Measurements from ENCODE around the gene DLGAP3. TPM values are rescaled to one million over a fixed set of nuclear protein-coding genes. Genes with fewer than 3 reads are reported as not detected.
"Not testable (repeated sequence)": the region's sequence is repeated elsewhere in the genome, so short reads cannot be mapped to it uniquely, and the experiment has no call there.

The DLGAP3 gene
- total RNA-seq, 2 experiments from 2014 or later: 0.45 to 0.55 TPM

GRCh38 chr1:34818862-34819261 lies 110.6 kb downstream of the DLGAP3 start:
- POLR2A ChIA-PET; DNase-seq; H3K4me3 Mint-ChIP-seq; H3K27me3 Mint-ChIP-seq; H3K27ac Mint-ChIP-seq; H3K9me3 Mint-ChIP-seq; H3K4me1 Mint-ChIP-seq; ATAC-seq (ENCODE audit: low read depth); H3K36me3 Mint-ChIP-seq: not testable (repeated sequence)

GRCh38 chr1:34816778-34817177 lies 112.7 kb downstream of the DLGAP3 start:
- Mint-ChIP-seq H3K36me3 (peaks cover 3% of the 10 kb centered on the region), H3K4me1 (peaks cover 2% of the 10 kb centered on the region), H3K27me3 (peaks cover 1% of the 10 kb centered on the region), H3K4me3 (no peak overlapping the region), H3K27ac (no peak overlapping the region), H3K9me3 (no peaks in the 10 kb centered on the region)
- DNase-seq (no peak), ATAC-seq (ENCODE audit: low read depth) (no peak)
- POLR2A ChIA-PET: no interaction called here

DNA sequence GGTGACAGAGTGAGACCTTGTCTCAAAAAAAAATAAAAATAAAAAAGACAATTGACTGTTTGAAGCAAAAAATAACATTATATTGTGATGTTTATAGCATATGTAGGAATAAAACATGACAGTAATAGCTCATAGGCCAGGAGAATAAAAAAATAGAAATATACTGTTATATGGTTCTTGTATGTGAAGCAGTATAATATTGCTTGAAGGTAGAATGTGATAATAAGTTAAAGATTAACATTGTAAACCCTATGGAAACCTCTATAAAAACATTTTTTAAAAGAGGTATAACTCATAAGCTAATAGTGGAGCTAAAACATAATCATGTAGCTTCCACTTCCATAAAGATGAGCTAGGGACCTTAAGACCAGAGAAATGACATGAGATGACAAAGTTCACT lies 113.1 kb downstream of the DLGAP3 start:
- H3K27ac Mint-ChIP-seq: no peak overlapping the region
- POLR2A ChIA-PET: no interaction called here
- no peaks in the 10 kb centered on the region for H3K9me3 Mint-ChIP-seq
- DNase-seq (no peak), ATAC-seq (ENCODE audit: low read depth) (no peak)
- H3K36me3 Mint-ChIP-seq: peaks cover 3% of the 10 kb centered on the region
- no peak overlapping the region for H3K4me3 Mint-ChIP-seq
- H3K4me1 Mint-ChIP-seq: peaks cover 2% of the 10 kb centered on the region
- H3K27me3 Mint-ChIP-seq: peaks cover 1% of the 10 kb centered on the region

Other genes with a start within 250 kb of the DLGAP3 start
- not detected for gene GJB5, start 174.6 kb downstream of the DLGAP3 start, total RNA-seq
- not detected for gene GJB4, start 169.9 kb downstream of the DLGAP3 start, total RNA-seq
- gene GJB3, start 148.4 kb downstream of the DLGAP3 start, total RNA-seq: not detected
- gene GJA4, start 136.7 kb downstream of the DLGAP3 start, total RNA-seq: not detected
- 10 to 100 TPM; 51.9 to 53.0 TPM for gene SMIM12, start 69.9 kb downstream of the DLGAP3 start, total RNA-seq
- gene TMEM35B, start 55.7 kb upstream of the DLGAP3 start, total RNA-seq: 10 to 100 TPM; 38.0 to 39.9 TPM
- 10 to 100 TPM; 21.5 to 29.8 TPM for gene ZMYM6, start 102.3 kb upstream of the DLGAP3 start, total RNA-seq
- 10 to 100 TPM; 21.3 to 25.9 TPM for gene ZMYM1, start 149.7 kb upstream of the DLGAP3 start, total RNA-seq